MCF 10A (cell line): ENCODE measurements around the gene DNAH9. TPM values are rescaled to one million over a fixed set of nuclear protein-coding genes. Genes with fewer than 3 reads are reported as not detected.

Experiments used
- BruUV-seq: library from RNA; stranded (reverse); fragments of 400-500 nt; replicated peaks from 2 replicates; lab custom pipeline; 2021; lab: Mats Ljungman, UMichigan
- CTCF ChIA-PET: fragments of 300-600 bp; sonication (Branson Sonifier 250); formaldehyde crosslinking; extraction: SDS; loops from one replicate; lab custom pipeline; 2021; ENCODE audit warnings: antibody characterized with exemption, inconsistent platforms; lab: Yijun Ruan, JAX
- POLR2A ChIA-PET: fragments of 300-600, 350-650 bp; sonication (Branson Sonifier 250); formaldehyde crosslinking; extraction: SDS; loops from one replicate; lab custom pipeline; 2020; ENCODE audit warnings: antibody characterized with exemption, inconsistent platforms; lab: Yijun Ruan, JAX
- DNase-seq: peaks from one replicate; pipeline ENCODE4 v3.0.0-alpha.2; 2018; ENCODE audit not compliant: unreplicated experiment
- H3K27ac Mint-ChIP-seq: one replicate; pipeline ENCODE4 v1.8.0; 2022; ENCODE audit warnings: mild to moderate bottlenecking, low read depth, mixed read lengths; ENCODE audit not compliant: unreplicated experiment
- H3K27me3 Mint-ChIP-seq: one replicate; pipeline ENCODE4 v1.8.0; 2022; ENCODE audit warnings: mixed read lengths; ENCODE audit not compliant: insufficient read depth, unreplicated experiment
- H3K36me3 Mint-ChIP-seq: one replicate; pipeline ENCODE4 v1.8.0; 2022; ENCODE audit warnings: mild to moderate bottlenecking, moderate library complexity, mixed read lengths; ENCODE audit not compliant: insufficient read depth, unreplicated experiment
- H3K4me1 Mint-ChIP-seq: one replicate; pipeline ENCODE4 v1.8.0; 2022; ENCODE audit warnings: mixed read lengths; ENCODE audit not compliant: insufficient read depth, unreplicated experiment
- H3K4me3 Mint-ChIP-seq: one replicate; pipeline ENCODE4 v1.8.0; 2022; ENCODE audit warnings: mild to moderate bottlenecking, moderate library complexity, mixed read lengths; ENCODE audit not compliant: unreplicated experiment
- H3K9me3 Mint-ChIP-seq: one replicate; pipeline ENCODE4 v1.8.0; 2022; ENCODE audit warnings: mixed read lengths; ENCODE audit not compliant: unreplicated experiment
- CTCF ChIP-seq: fragments of 200-600 bp; IDR thresholded peaks from one replicate; pipeline ENCODE4 v1.8.0; 2022; ENCODE audit warnings: antibody characterized with exemption, mild to moderate bottlenecking; ENCODE audit not compliant: unreplicated experiment
- intact Hi-C: fragments of 100-400 bp; cut with micrococcal nuclease; formaldehyde crosslinking; loops from 2 replicates; pipeline ENCODE4 v1.14.1; 2022
- total RNA-seq: library from RNA; stranded (reverse); gene quantifications from 2 replicates; pipeline ENCODE4 v1.2.3, GENCODE V29; 2022

DNAH9 gene
- total RNA-seq, 1 experiment from 2014 or later, result 0.44 TPM

GRCh38 chr17:11690681-11691080 lies 92.4 kb downstream of the DNAH9 start:
- DNase-seq, result no peak
- POLR2A ChIA-PET, result no interaction called here
- TF ChIP-seq CTCF, result no peak
- Mint-ChIP-seq H3K36me3 (no peaks in the 10 kb centered on the region), H3K4me1 (peaks cover 5% of the 10 kb centered on the region), H3K27me3 (no peaks in the 10 kb centered on the region), H3K27ac (no peak overlapping the region), H3K9me3 (no peaks in the 10 kb centered on the region), H3K4me3 (no peak overlapping the region)
- CTCF ChIA-PET, result no interaction called here
- intact Hi-C loops, result no loop called here
- BruUV-seq, result no TSS peak

DNA sequence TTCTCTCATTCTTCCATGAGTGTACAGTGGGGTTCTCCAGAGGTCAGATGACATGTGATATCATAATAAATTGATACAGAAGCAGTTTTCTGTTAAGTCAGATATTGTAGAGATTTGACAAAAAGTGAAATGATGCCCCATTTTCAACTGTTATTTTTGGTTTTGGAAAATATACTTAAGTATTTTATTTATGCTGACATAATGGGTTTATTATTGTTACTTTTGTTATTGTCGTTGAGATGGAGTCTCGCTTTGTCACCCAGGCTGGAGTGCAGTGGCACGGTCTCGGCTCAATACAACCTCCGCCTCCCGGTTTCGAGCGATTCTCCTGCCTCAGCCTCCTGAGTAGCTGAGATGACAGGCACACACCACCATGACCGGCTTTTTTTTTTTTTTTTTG lies 94.4 kb downstream of the DNAH9 start:
- no TSS peak for BruUV-seq
- Mint-ChIP-seq H3K4me3 (no peak overlapping the region), H3K4me1 (peaks cover 5% of the 10 kb centered on the region), H3K27me3 (no peaks in the 10 kb centered on the region), H3K27ac (no peak overlapping the region), H3K9me3 (no peaks in the 10 kb centered on the region), H3K36me3 (no peaks in the 10 kb centered on the region)
- DNase-seq, result no peak
- no peak for TF ChIP-seq CTCF
- intact Hi-C loops, result no loop called here
- POLR2A ChIA-PET, result no interaction called here
- CTCF ChIA-PET, result interaction anchor here (0.6 kb wide), 1 partner anchor 166 kb away, joined by 3 read pairs; no protein-coding TSS in a partner anchor

DNA sequence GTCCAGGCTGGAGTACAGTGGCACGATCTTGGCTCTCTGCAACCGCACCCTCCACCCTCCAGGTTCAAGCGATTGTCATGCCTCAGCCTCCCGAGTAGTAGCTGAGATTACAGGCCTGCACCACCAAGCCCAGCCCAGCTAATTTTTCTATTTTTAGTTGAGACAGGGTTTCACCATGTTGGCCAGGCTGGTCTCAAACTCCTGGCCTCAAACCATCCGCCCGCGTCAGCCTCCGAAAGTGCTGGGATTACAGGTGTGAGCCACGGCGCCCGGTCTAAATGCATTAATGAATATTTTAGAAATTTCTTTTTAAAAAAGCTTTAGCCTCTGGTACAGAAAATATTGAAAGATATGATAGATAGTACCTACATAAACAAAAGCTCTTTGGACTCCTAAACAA lies 95.0 kb downstream of the DNAH9 start:
- H3K27me3 Mint-ChIP-seq, result no peaks in the 10 kb centered on the region
- no peak overlapping the region for H3K4me3 Mint-ChIP-seq
- DNase-seq, result no peak
- peaks cover 5% of the 10 kb centered on the region for H3K4me1 Mint-ChIP-seq
- H3K36me3 Mint-ChIP-seq, result no peaks in the 10 kb centered on the region
- intact Hi-C loops, result no loop called here
- no peaks in the 10 kb centered on the region for H3K9me3 Mint-ChIP-seq
- CTCF ChIA-PET, result interaction anchor here (0.6 kb wide), 2 partner anchors 50 to 189 kb away, joined by 3 read pairs; no protein-coding TSS in a partner anchor
- no peak for TF ChIP-seq CTCF
- H3K27ac Mint-ChIP-seq, result no peak overlapping the region
- no TSS peak for BruUV-seq
- POLR2A ChIA-PET, result interaction anchor here (0.6 kb wide), 1 partner anchor 14 kb away, joined by 3 read pairs; no protein-coding TSS in a partner anchor

- no peaks in the 10 kb centered on the region for H3K9me3 Mint-ChIP-seq
- no peak for TF ChIP-seq CTCF
- no peak for DNase-seq
- H3K36me3 Mint-ChIP-seq, result no peaks in the 10 kb centered on the region
- H3K27ac Mint-ChIP-seq, result no peak overlapping the region
- ChIA-PET POLR2A (no interaction called here), CTCF (interaction anchor here (0.7 to 1.1 kb wide), 2 partner anchors 18 to 86 kb away, joined by 3 read pairs; no protein-coding TSS in a partner anchor)
- BruUV-seq, result no TSS peak
- no peak overlapping the region for H3K4me3 Mint-ChIP-seq
- intact Hi-C loops, result no loop called here
- no peaks in the 10 kb centered on the region for H3K27me3 Mint-ChIP-seq
- peaks cover 10% of the 10 kb centered on the region for H3K4me1 Mint-ChIP-seq
Measured at GRCh38 chr17:11700668-11701067, 102.4 kb downstream of the DNAH9 start.
